ENCODE results near the gene DCANP1.

DNA sequence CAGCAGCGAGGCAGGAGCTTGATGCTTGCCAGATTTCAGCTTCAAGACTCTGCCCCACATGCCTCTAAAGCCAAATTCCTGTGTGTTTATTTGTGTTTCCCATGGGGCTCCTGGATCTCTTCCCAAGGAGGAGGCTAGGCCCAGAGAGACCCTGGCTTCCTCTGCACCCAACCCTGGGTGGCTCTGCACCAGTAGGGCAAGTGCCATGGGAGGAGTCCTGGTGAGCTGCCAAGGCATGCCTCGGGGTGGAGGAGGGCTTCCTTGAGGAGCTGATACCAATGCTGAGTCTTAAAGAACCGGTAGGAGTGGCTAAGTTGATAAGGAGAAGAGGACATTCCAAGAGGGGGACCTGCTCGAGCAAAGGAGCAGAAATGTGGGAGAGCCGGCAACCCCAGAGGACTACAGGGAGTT lies 11.8 kb upstream of the DCANP1 start:
- TF ChIP-seq ZFP3 (CRISPR knock-in tag; IDR thresholded peaks at IDR 0.05) (no peak), ESRRG (CRISPR knock-in tag; IDR thresholded peaks at IDR 0.05) (no peak), ARNTL (CRISPR knock-in tag; IDR thresholded peaks at IDR 0.05; ENCODE audit: borderline replicate concordance, low read depth) (no peak), RARB (CRISPR knock-in tag; IDR thresholded peaks at IDR 0.05) (no peak), BACH2 (CRISPR knock-in tag; IDR thresholded peaks at IDR 0.05; ENCODE audit: borderline replicate concordance) (no peak), ZFP30 (CRISPR knock-in tag; IDR thresholded peaks at IDR 0.05) (no peak)

Data from SK-N-SH treated with all-trans-retinoic acid at 6 μM for 48 hours (cell line).